Endothelial cell of umbilical vein (primary cell): ENCODE results near the gene RPTN. TPM values are rescaled to one million over a fixed set of nuclear protein-coding genes. Genes with fewer than 3 reads are reported as not detected.

ENCODE experiments used
- BruUV-seq: library from RNA; stranded (reverse); fragments of 400-500 nt; replicated peaks from 2 replicates; lab custom pipeline; 2021; lab: Mats Ljungman, UMichigan
- CTCF ChIA-PET: fragments of 300-600, 350-600 bp; sonication (Branson Sonifier 250); formaldehyde crosslinking; loops from one replicate; lab custom pipeline; 2021; ENCODE audit warnings: antibody characterized with exemption, inconsistent platforms; lab: Charles Lee
- POLR2A ChIA-PET: fragments of 300-600, 350-600 bp; sonication (Branson Sonifier 250); formaldehyde crosslinking; loops from one replicate; lab custom pipeline; 2021; ENCODE audit warnings: antibody characterized with exemption, inconsistent platforms; lab: Charles Lee
- DNase-seq: peaks from one replicate; pipeline ENCODE4 v3.0.0-alpha.2; 2011; ENCODE audit warnings: low read depth, low spot score
- FAIRE-seq: peaks from 2 replicates; lab custom pipeline; 2011; peaks lifted over from hg19 to GRCh38; lab: Jason Lieb, UNC
- H2AFZ ChIP-seq: 2 replicates; pipeline ENCODE4 v1.6.0; 2012; ENCODE audit warnings: low read depth, low read length, control low read depth, inconsistent platforms
- H3K27ac ChIP-seq: 2 replicates; pipeline ENCODE4 v1.5.1; 2011; ENCODE audit warnings: low read depth, mild to moderate bottlenecking, control low read depth, low read length, moderate library complexity; ENCODE audit not compliant: insufficient read depth
- H3K27me3 ChIP-seq, 2 experiments: 2 replicates each; pipeline versions ENCODE4 v1.6.0 to v1.6.1; 2011; ENCODE audit warnings: low read length in 2 of 2, mixed read lengths in 1 of 2; ENCODE audit not compliant: control insufficient read depth in 2 of 2, insufficient read depth in 2 of 2
- H3K36me3 ChIP-seq, 2 experiments: 2 replicates in 1 of 2; 3 replicates in 1 of 2; pipeline ENCODE4 v1.5.1; 2011; ENCODE audit warnings: low read length in 2 of 2, mild to moderate bottlenecking in 1 of 2, moderate library complexity in 1 of 2; ENCODE audit not compliant: control insufficient read depth in 2 of 2, insufficient read depth in 2 of 2; ENCODE audit errors: extremely low read depth in 1 of 2
- H3K4me1 ChIP-seq: 3 replicates; pipeline ENCODE4 v1.5.1; 2011; ENCODE audit warnings: mild to moderate bottlenecking, low read length; ENCODE audit not compliant: control insufficient read depth, insufficient read depth; ENCODE audit errors: extremely low read depth
- H3K4me2 ChIP-seq: 2 replicates; pipeline ENCODE4 v1.6.1; 2011; ENCODE audit warnings: low read length, control low read depth, mixed read lengths; ENCODE audit not compliant: insufficient read depth
- H3K4me3 ChIP-seq, 3 experiments: fragments of 200-600 bp in 1 of 3; sonication (generic), shearing (Covaris generic) in 1 of 3; replicated peaks in 1 of 3; 2 replicates each; pipeline ENCODE4 v1.5.1; 2011 to 2016; ENCODE audit warnings: control low read depth in 3 of 3, low read length in 3 of 3, mild to moderate bottlenecking in 2 of 3, inconsistent platforms in 1 of 3, low read depth in 1 of 3, moderate library complexity in 1 of 3; ENCODE audit not compliant: insufficient read depth in 1 of 3
- H3K79me2 ChIP-seq: 2 replicates; pipeline ENCODE4 v1.6.0; 2012; ENCODE audit warnings: low read length, inconsistent platforms; ENCODE audit not compliant: control insufficient read depth, insufficient read depth
- H3K9ac ChIP-seq: replicated peaks from 2 replicates; pipeline ENCODE3; 2011; ENCODE audit warnings: low read length, control low read depth; ENCODE audit not compliant: insufficient read depth; ENCODE audit errors: extremely low read depth
- H3K9me1 ChIP-seq: replicated peaks from 3 replicates; pipeline ENCODE4 v1.6.0; 2011; ENCODE audit warnings: mild to moderate bottlenecking, low read length; ENCODE audit not compliant: control insufficient read depth, insufficient read depth; ENCODE audit errors: extremely low read depth
- H3K9me3 ChIP-seq: replicated peaks from 2 replicates; pipeline ENCODE4 v1.5.1; 2012; ENCODE audit warnings: low read length, inconsistent platforms; ENCODE audit not compliant: control insufficient read depth, insufficient read depth
- H4K20me1 ChIP-seq: replicated peaks from 2 replicates; pipeline ENCODE3; 2011; ENCODE audit warnings: mild to moderate bottlenecking, low read length; ENCODE audit not compliant: control insufficient read depth, insufficient read depth; ENCODE audit errors: extremely low read depth
- EZH2 ChIP-seq: IDR thresholded peaks from 2 replicates; pipeline ENCODE4 v1.6.1; 2012; ENCODE audit warnings: borderline replicate concordance, low read depth, mild to moderate bottlenecking, moderate library complexity, low read length, inconsistent platforms; ENCODE audit not compliant: severe bottlenecking
- FOS ChIP-seq: IDR thresholded peaks from 2 replicates; pipeline ENCODE4 v1.6.1; 2011; ENCODE audit warnings: mild to moderate bottlenecking, low read length, moderate library complexity, borderline replicate concordance; ENCODE audit not compliant: insufficient read depth
- GATA2 ChIP-seq: IDR thresholded peaks from 2 replicates; pipeline ENCODE4 v1.7.0; 2011; ENCODE audit warnings: low read depth, mild to moderate bottlenecking, moderate library complexity, mixed read lengths, low read length; ENCODE audit not compliant: insufficient read length, insufficient read depth
- JUN ChIP-seq: IDR thresholded peaks from 2 replicates; pipeline ENCODE4 v1.6.1; 2011; ENCODE audit warnings: borderline replicate concordance, low read depth; ENCODE audit not compliant: insufficient read length, insufficient read depth
- MYC ChIP-seq: IDR thresholded peaks from one replicate; pipeline ENCODE4 v1.6.1; 2011; ENCODE audit warnings: mild to moderate bottlenecking, low read depth, low read length
- POLR2A ChIP-seq: IDR thresholded peaks from 2 replicates; pipeline ENCODE4 v1.6.1; 2012; ENCODE audit warnings: low read depth, mild to moderate bottlenecking, control low read depth, low read length
- POLR2AphosphoS5 ChIP-seq: IDR thresholded peaks from 2 replicates; pipeline ENCODE4 v1.6.1; 2012; ENCODE audit warnings: low read depth, mild to moderate bottlenecking, control low read depth, low read length, moderate library complexity; ENCODE audit not compliant: insufficient read depth
- dilution Hi-C: fragments of 300-500 bp; cut with MboI; formaldehyde crosslinking; loops from one replicate; pipeline ENCODE4 v1.15.0; 2019; ENCODE audit warnings: low sequenced_read_pairs; ENCODE audit not compliant: extremely low pct_ligation_motif_present
- intact Hi-C: fragments of 100-400 bp; cut with micrococcal nuclease; formaldehyde crosslinking; loops from one replicate; pipeline ENCODE4 v1.10.0; 2022
- polyA plus RNA-seq, 4 experiments: library from polyadenylated mRNA; depleted of rRNA in 3 of 4; stranded (reverse) in 3 of 4; unstranded in 1 of 4; fragments of >200 nt; gene quantifications; 2 replicates each; pipeline versions ENCODE4 v1.2.1 to v1.2.3, GENCODE V29; 2011 to 2012; ENCODE audit warnings: missing spikeins in 1 of 4
- total RNA-seq: library from RNA; stranded (reverse); gene quantifications from 2 replicates; pipeline ENCODE4 v1.2.3, GENCODE V29; 2021
- TF ChIP-seq, protein P1 (sequence below): IDR thresholded peaks from 2 replicates; pipeline ENCODE4 v1.6.1; 2011; ENCODE audit not compliant: insufficient read depth, insufficient read length
- TF ChIP-seq, protein P2 (sequence below), 2 donors: IDR thresholded peaks; 1 replicate in 1 of 2; 2 replicates in 1 of 2; pipeline ENCODE4 v1.5.1; 2011; ENCODE audit warnings: low read length in 2 of 2, mild to moderate bottlenecking in 2 of 2, moderate library complexity in 2 of 2, control low read depth in 1 of 2, inconsistent platforms in 1 of 2, low read depth in 1 of 2; ENCODE audit not compliant: insufficient read depth in 1 of 2; ENCODE audit errors: extremely low read depth in 1 of 2

RPTN gene
- total and polyA plus RNA-seq, 2 donors (not counting 3 experiments of a cell fraction or from before 2014, with no cell fraction given), result not detected

DNA sequence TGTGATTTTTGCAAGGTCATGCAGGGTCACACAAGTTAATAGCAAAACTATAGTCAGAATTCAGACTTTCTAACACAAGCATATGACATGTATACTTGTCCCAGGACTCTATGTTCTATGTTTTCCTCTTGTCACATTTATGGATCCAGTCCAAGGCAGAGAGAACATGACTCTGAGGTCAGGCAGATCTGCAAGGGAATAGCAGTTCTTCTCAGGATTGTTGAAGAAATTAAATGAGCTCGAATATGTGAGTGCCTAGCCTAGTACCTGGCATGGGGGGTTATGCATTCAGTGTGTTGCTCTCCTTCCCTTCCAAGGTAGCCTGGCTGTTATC, 9.5 kb upstream of the RPTN start:
- POLR2A ChIA-PET, result no interaction called here
- BruUV-seq, result no TSS peak

More for the DNA sequence above, 9.5 kb upstream of the RPTN start:
- Histone ChIP-seq H3K9ac (no peak overlapping the region), H3K4me3 (no peak overlapping the region), H3K4me2 (no peak overlapping the region), H3K79me2 (no peaks in the 10 kb centered on the region), H2AFZ (no peak overlapping the region), H3K4me1 (no peaks in the 10 kb centered on the region), H3K36me3 (no peaks in the 10 kb centered on the region), H4K20me1 (no peaks in the 10 kb centered on the region), H3K9me1 (no peaks in the 10 kb centered on the region), H3K27me3 (peaks cover 0 to 4% of the 10 kb centered on the region in 2 experiments), H3K27ac (no peak overlapping the region), H3K9me3 (no peaks in the 10 kb centered on the region)
- CTCF ChIA-PET, result no interaction called here
- dilution Hi-C loops, result no loop called here
- DNase-seq (no peak), FAIRE-seq (no peak)
- intact Hi-C loops, result no loop called here
- TF ChIP-seq GATA2 (no peak), POLR2AphosphoS5 (no peak), EZH2 (no peak), FOS (no peak), MYC (no peak), POLR2A (no peak), JUN (no peak)
- TF ChIP-seq, protein P1, sequence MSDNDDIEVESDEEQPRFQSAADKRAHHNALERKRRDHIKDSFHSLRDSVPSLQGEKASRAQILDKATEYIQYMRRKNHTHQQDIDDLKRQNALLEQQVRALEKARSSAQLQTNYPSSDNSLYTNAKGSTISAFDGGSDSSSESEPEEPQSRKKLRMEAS, result no peak
- TF ChIP-seq, protein P2, sequence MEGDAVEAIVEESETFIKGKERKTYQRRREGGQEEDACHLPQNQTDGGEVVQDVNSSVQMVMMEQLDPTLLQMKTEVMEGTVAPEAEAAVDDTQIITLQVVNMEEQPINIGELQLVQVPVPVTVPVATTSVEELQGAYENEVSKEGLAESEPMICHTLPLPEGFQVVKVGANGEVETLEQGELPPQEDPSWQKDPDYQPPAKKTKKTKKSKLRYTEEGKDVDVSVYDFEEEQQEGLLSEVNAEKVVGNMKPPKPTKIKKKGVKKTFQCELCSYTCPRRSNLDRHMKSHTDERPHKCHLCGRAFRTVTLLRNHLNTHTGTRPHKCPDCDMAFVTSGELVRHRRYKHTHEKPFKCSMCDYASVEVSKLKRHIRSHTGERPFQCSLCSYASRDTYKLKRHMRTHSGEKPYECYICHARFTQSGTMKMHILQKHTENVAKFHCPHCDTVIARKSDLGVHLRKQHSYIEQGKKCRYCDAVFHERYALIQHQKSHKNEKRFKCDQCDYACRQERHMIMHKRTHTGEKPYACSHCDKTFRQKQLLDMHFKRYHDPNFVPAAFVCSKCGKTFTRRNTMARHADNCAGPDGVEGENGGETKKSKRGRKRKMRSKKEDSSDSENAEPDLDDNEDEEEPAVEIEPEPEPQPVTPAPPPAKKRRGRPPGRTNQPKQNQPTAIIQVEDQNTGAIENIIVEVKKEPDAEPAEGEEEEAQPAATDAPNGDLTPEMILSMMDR (IDR thresholded peaks at IDR 0.05; ENCODE audit: extremely low read depth in 1 of 2, insufficient read depth in 1 of 2, low read depth in 1 of 2, low read length in 2 of 2), result no peak
